Measurements from ENCODE around the gene RNF183. TPM values are rescaled to one million over a fixed set of nuclear protein-coding genes. Genes with fewer than 3 reads are reported as not detected.

RNF183 gene
- total and polyA plus RNA-seq, 2 of the 4 experiments (the other 2 are of a cell fraction), result not detected

DNA sequence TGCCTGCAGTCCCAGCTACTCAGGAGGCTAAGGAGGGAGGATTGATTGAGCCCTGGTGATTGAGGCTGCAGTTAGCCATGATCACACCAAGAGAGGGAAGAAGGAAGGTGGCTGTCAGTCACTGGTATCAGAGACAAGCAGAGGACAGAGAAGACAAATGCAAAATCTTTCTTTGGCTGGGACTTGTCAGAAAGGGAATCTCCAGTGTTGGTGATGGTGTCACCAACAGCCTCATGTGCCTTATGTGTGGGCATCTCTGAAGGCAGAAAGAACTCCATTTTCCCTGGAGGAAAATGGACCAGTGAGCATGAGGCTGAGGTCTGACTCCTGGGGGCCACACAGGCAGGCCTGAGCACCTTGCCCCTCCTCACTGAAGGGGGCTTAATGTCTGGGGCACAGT, 12.1 kb upstream of the RNF183 start:
- H3K4me2 ChIP-seq (ENCODE audit: low read depth, low read length), result no peak overlapping the region
- H4K91ac ChIP-seq (ENCODE audit: insufficient read depth, low read depth, low read length), result no peak overlapping the region
- no peaks in the 10 kb centered on the region for H3K4me1 ChIP-seq (ENCODE audit: control insufficient read depth, insufficient read depth, low read length)
- no peak overlapping the region for H4K5ac ChIP-seq (ENCODE audit: low read depth, low read length)
- no peak overlapping the region for H2BK5ac ChIP-seq (ENCODE audit: low read depth, low read length, poor library complexity, severe bottlenecking)
- ATAC-seq (ENCODE audit: low read depth), result no peak
- no peak overlapping the region for H3K9ac ChIP-seq (ENCODE audit: low read depth, low read length)
- no peak overlapping the region for H2AK9ac ChIP-seq (replicated peaks; ENCODE audit: low read depth, low read length, poor library complexity)
- H3K36me3 ChIP-seq (ENCODE audit: control insufficient read depth, insufficient read depth, low read length), result no peaks in the 10 kb centered on the region
- CTCF ChIA-PET, result no interaction called here
- dilution Hi-C loops (cut with HindIII; ENCODE audit: low sequenced_read_pairs, unreplicated experiment) (no loop called here), in situ Hi-C loops (cut with MboI; ENCODE audit: low sequenced_read_pairs) (no loop called here), intact Hi-C loops (cut with micrococcal nuclease) (no loop called here)
- no peak for DNase-seq
- H3K14ac ChIP-seq (replicated peaks; ENCODE audit: low read depth, low read length), result no peak overlapping the region
- H3K9me3 ChIP-seq (ENCODE audit: control insufficient read depth, insufficient read depth, low read length), result peaks cover 2% of the 10 kb centered on the region; the same call in 1 of the 2 replicates
- H3K27ac ChIP-seq (ENCODE audit: insufficient read depth, low read length), result no peak overlapping the region
- no peaks in the 10 kb centered on the region for H3K79me1 ChIP-seq (ENCODE audit: low read depth in 1 of 2, low read length in 2 of 2)
- no peaks in the 10 kb centered on the region for H3K9me1 ChIP-seq (ENCODE audit: insufficient read depth, low read length)
- TF ChIP-seq ELK1 (IDR thresholded peaks at IDR 0.05; ENCODE audit: borderline replicate concordance, low read depth, low read length) (no peak), FOS (IDR thresholded peaks at IDR 0.05; ENCODE audit: low read depth, low read length) (no peak), RCOR1 (IDR thresholded peaks at IDR 0.05; ENCODE audit: insufficient replicate concordance, low read length) (no peak), USF2 (IDR thresholded peaks at IDR 0.05; ENCODE audit: low read depth, low read length) (no peak), CHD1 (IDR thresholded peaks at IDR 0.05; ENCODE audit: low read depth, low read length) (no peak), BHLHE40 (IDR thresholded peaks at IDR 0.05; ENCODE audit: low read depth, low read length) (no peak), MXI1 (IDR thresholded peaks at IDR 0.05; ENCODE audit: borderline replicate concordance, low read depth, low read length) (no peak), RAD21 (IDR thresholded peaks at IDR 0.05; ENCODE audit: low read length) (no peak), POLR2A (IDR thresholded peaks at IDR 0.05; ENCODE audit: low read depth, low read length) (no peak), MAZ (IDR thresholded peaks at IDR 0.05; ENCODE audit: borderline replicate concordance, low read depth, low read length) (no peak), RFX5 (IDR thresholded peaks at IDR 0.05; ENCODE audit: low read depth, low read length) (no peak), SMC3 (IDR thresholded peaks at IDR 0.05; ENCODE audit: low read depth, low read length) (no peak), NFE2L2 (IDR thresholded peaks at IDR 0.05; ENCODE audit: low read depth, low read length) (no peak), MAFK (IDR thresholded peaks at IDR 0.05; ENCODE audit: low read depth, low read length) (no peak), CEBPB (IDR thresholded peaks at IDR 0.05; ENCODE audit: low read depth, low read length) (no peak)
- TF ChIP-seq, protein P1, sequence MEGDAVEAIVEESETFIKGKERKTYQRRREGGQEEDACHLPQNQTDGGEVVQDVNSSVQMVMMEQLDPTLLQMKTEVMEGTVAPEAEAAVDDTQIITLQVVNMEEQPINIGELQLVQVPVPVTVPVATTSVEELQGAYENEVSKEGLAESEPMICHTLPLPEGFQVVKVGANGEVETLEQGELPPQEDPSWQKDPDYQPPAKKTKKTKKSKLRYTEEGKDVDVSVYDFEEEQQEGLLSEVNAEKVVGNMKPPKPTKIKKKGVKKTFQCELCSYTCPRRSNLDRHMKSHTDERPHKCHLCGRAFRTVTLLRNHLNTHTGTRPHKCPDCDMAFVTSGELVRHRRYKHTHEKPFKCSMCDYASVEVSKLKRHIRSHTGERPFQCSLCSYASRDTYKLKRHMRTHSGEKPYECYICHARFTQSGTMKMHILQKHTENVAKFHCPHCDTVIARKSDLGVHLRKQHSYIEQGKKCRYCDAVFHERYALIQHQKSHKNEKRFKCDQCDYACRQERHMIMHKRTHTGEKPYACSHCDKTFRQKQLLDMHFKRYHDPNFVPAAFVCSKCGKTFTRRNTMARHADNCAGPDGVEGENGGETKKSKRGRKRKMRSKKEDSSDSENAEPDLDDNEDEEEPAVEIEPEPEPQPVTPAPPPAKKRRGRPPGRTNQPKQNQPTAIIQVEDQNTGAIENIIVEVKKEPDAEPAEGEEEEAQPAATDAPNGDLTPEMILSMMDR (conservative IDR thresholded peaks at IDR 0.05; ENCODE audit: low read depth, low read length), result no peak
- H4K20me1 ChIP-seq (ENCODE audit: insufficient read depth, low read length), result no peaks in the 10 kb centered on the region
- no peak overlapping the region for H4K8ac ChIP-seq (ENCODE audit: low read depth in 2 of 2, low read length in 2 of 2)
- no peak overlapping the region for H2BK120ac ChIP-seq (ENCODE audit: low read depth, low read length)
- no peak overlapping the region for H3K56ac ChIP-seq (ENCODE audit: extremely low read depth, insufficient read depth, low read length)
- POLR2A ChIA-PET (ENCODE audit: unreplicated experiment), result no interaction called here
- H2AFZ ChIP-seq (replicated peaks; ENCODE audit: low read length, poor library complexity), result no peak overlapping the region
- H3K27me3 ChIP-seq (ENCODE audit: control insufficient read depth, insufficient read depth, low read length), result peaks cover 8% of the 10 kb centered on the region; the same call in 1 of the 2 replicates
- H2BK20ac ChIP-seq (ENCODE audit: low read depth, low read length), result no peak overlapping the region
- BruUV-seq (replicated peaks), result no TSS peak
- no peak overlapping the region for H3K23ac ChIP-seq (ENCODE audit: low read depth, low read length)
- no peak overlapping the region for H3K4ac ChIP-seq (ENCODE audit: low read depth, low read length)
- H2BK15ac ChIP-seq (ENCODE audit: low read depth, low read length), result no peak overlapping the region
- no peak overlapping the region for H3K18ac ChIP-seq (ENCODE audit: low read depth, low read length)
- no peak overlapping the region for H2AK5ac ChIP-seq (ENCODE audit: low read depth, low read length)
- no peak overlapping the region for H3K4me3 ChIP-seq (ENCODE audit: insufficient read depth, low read depth, low read length)
